Esophagus squamous epithelium (tissue), 4 donors: ENCODE measurements around the gene FHIT.

Experiments
- CTCF ChIP-seq, 6 experiments: fragments of 450-650 bp in 4 of 6; fragments of 200-600 bp in 2 of 6; sonication (generic) in 2 of 6; IDR thresholded peaks; one replicate each; pipeline ENCODE4 v1.5.1; 2016 to 2019; ENCODE audit warnings: antibody characterized with exemption in 6 of 6, mild to moderate bottlenecking in 4 of 6, moderate library complexity in 4 of 6
- POLR2A ChIP-seq, 4 donors: fragments of 450-650 bp; IDR thresholded peaks; one replicate each; pipeline ENCODE4 v1.6.1; 2017; ENCODE audit warnings: antibody characterized with exemption in 4 of 4, mild to moderate bottlenecking in 4 of 4, moderate library complexity in 3 of 4

DNA sequence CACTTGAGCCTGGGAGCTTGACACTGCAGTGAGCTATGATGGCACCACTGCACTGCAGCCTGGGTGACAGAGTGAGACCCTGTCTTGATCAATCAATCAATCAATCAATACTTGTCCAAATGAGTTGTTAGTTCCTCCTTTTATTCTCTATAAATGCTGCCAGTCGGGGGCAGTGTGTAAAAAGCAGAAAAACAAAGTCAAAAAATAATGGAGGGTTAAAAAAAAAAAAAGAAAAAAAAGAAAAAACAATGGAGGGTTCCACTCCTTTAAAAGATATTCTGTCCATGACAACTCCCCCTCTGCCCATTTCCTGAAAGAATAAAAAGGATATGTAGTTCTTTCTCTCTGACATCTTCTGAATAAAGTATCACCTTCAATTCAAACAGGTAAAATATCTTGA lies 1068.6 kb downstream of the FHIT start:
- no peak for TF ChIP-seq POLR2A (IDR thresholded peaks at IDR 0.05)
- no peak for TF ChIP-seq CTCF (IDR thresholded peaks at IDR 0.05)
